Astrocyte (in vitro differentiated cells and primary cell): ENCODE results near the gene VDAC2. TPM values are rescaled to one million over a fixed set of nuclear protein-coding genes. Genes with fewer than 3 reads are reported as not detected.
A peak's percentile ranks its signal among the peaks of the same experiment; 100 is the strongest.

Experiments used
- DNase-seq: peaks from one replicate; pipeline ENCODE4 v3.0.0-alpha.2; 2010; ENCODE audit warnings: low read depth
- FAIRE-seq: peaks from 2 replicates; lab custom pipeline; 2011; peaks lifted over from hg19 to GRCh38; lab: Jason Lieb, UNC
- H2AFZ ChIP-seq: 2 replicates; pipeline ENCODE4 v1.6.0; 2012; ENCODE audit warnings: low read depth, low read length, inconsistent platforms
- H3K27ac ChIP-seq: 2 replicates; pipeline ENCODE4 v1.5.1; 2011; ENCODE audit warnings: low read depth, low read length, inconsistent platforms
- H3K27me3 ChIP-seq: 2 replicates; pipeline ENCODE4 v1.6.0; 2011; ENCODE audit warnings: low read length, inconsistent platforms; ENCODE audit not compliant: insufficient read depth
- H3K36me3 ChIP-seq: 2 replicates; pipeline ENCODE4 v1.5.1; 2011; ENCODE audit warnings: low read length, inconsistent platforms; ENCODE audit not compliant: insufficient read depth
- H3K4me1 ChIP-seq: 2 replicates; pipeline ENCODE4 v1.5.1; 2011; ENCODE audit warnings: low read length, inconsistent platforms; ENCODE audit not compliant: insufficient read depth
- H3K4me2 ChIP-seq: 2 replicates; pipeline ENCODE4 v1.6.0; 2012; ENCODE audit warnings: low read length, inconsistent platforms
- H3K4me3 ChIP-seq: 2 replicates; pipeline ENCODE4 v1.5.1; 2011; ENCODE audit warnings: low read depth, mild to moderate bottlenecking, low read length, inconsistent platforms; ENCODE audit not compliant: insufficient read depth
- H3K79me2 ChIP-seq: 2 replicates; pipeline ENCODE4 v1.6.0; 2012; ENCODE audit warnings: mild to moderate bottlenecking, low read length, inconsistent platforms; ENCODE audit not compliant: insufficient read depth
- H3K9ac ChIP-seq: 2 replicates; pipeline ENCODE4 v1.6.0; 2012; ENCODE audit warnings: mild to moderate bottlenecking, low read length, inconsistent platforms
- H3K9me3 ChIP-seq: 2 replicates; pipeline ENCODE4 v1.5.1; 2012; ENCODE audit warnings: low read depth, mild to moderate bottlenecking, low read length, inconsistent platforms; ENCODE audit not compliant: insufficient read depth
- H4K20me1 ChIP-seq: 2 replicates; pipeline ENCODE4 v1.6.0; 2012; ENCODE audit warnings: low read length, inconsistent platforms; ENCODE audit not compliant: insufficient read depth
- H3K27ac Mint-ChIP-seq: one replicate; pipeline ENCODE4 v1.8.0; 2021; ENCODE audit warnings: mild to moderate bottlenecking, mixed read lengths; ENCODE audit not compliant: unreplicated experiment
- H3K27me3 Mint-ChIP-seq: one replicate; pipeline ENCODE4 v1.8.0; 2021; ENCODE audit warnings: low read depth, mixed read lengths; ENCODE audit not compliant: unreplicated experiment
- H3K36me3 Mint-ChIP-seq: one replicate; pipeline ENCODE4 v1.8.0; 2021; ENCODE audit warnings: low read depth, mixed read lengths; ENCODE audit not compliant: unreplicated experiment
- H3K4me1 Mint-ChIP-seq: one replicate; pipeline ENCODE4 v1.8.0; 2021; ENCODE audit warnings: low read depth, mixed read lengths; ENCODE audit not compliant: unreplicated experiment
- H3K4me3 Mint-ChIP-seq: one replicate; pipeline ENCODE4 v1.8.0; 2021; ENCODE audit warnings: mild to moderate bottlenecking, moderate library complexity, mixed read lengths; ENCODE audit not compliant: unreplicated experiment
- H3K9me3 Mint-ChIP-seq: one replicate; pipeline ENCODE4 v1.8.0; 2021; ENCODE audit warnings: mild to moderate bottlenecking, mixed read lengths; ENCODE audit not compliant: unreplicated experiment
- EZH2 ChIP-seq: IDR thresholded peaks from 2 replicates; pipeline ENCODE4 v1.6.1; 2012; ENCODE audit warnings: mild to moderate bottlenecking, low read length, inconsistent platforms; ENCODE audit not compliant: insufficient read depth
- total RNA-seq: library from RNA; stranded (reverse); gene quantifications from 2 replicates; pipeline ENCODE4 v1.2.1, GENCODE V29; 2021
- TF ChIP-seq, protein P1 (sequence below): IDR thresholded peaks from 2 replicates; pipeline ENCODE4 v1.5.1; 2011; ENCODE audit warnings: low read depth, mild to moderate bottlenecking, inconsistent platforms, low read length, moderate library complexity; ENCODE audit not compliant: insufficient read depth

Gene VDAC2
- total RNA-seq, 1 donor from 2014 or later = 373 TPM

DNA sequence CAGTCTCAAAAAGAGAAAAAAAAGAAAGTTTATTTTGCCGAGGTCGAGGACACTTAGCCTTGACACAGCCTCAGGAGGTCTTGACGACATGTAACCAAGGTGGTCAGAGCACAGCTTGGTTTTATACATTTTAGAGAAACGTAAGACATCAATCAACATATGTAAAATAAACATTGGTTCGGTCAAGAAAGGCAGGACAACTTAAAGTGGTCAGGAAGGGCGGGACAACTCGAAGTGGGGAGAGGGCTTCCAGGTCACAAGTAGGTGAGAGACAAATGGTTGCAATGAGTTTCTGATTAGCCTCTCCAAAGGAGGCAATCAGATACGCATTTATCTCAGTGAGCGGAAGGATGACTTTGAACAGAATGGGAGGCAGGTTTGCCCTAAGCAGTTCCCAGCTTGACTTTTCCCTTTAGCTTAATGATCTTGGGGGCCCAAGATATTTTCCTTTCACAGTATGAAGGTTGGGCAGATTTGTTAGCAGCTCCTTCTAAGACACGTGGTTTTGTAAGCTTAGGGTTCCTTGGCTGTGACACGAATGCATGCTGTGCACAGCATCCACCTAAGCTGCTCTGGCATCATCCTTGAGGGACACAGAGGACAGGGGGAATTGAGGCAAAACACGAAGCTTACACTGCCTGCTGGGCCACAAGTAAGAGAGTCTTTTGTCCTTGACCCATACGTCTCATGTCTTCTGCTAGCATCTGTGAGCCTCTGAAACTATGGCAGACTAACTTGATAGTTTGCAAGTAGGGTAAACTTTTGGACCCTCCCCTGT, 3.3 kb upstream of the VDAC2 start:
- Mint-ChIP-seq H3K4me3 (no peak overlapping the region), H3K27me3 (no peaks in the 10 kb centered on the region), H3K4me1 (peaks cover 21% of the 10 kb centered on the region), H3K9me3 (no peaks in the 10 kb centered on the region), H3K36me3 (peaks cover 14% of the 10 kb centered on the region), H3K27ac (peak overlapping the region; percentile 23)
- Histone ChIP-seq H3K36me3 (peaks cover under 1% of the 10 kb centered on the region), H3K9me3 (no peaks in the 10 kb centered on the region), H3K9ac (no peak overlapping the region), H3K4me1 (peaks cover 25% of the 10 kb centered on the region), H3K4me3 (no peak overlapping the region), H3K27ac (no peak overlapping the region), H2AFZ (no peak overlapping the region), H3K4me2 (no peak overlapping the region), H4K20me1 (peaks cover 8% of the 10 kb centered on the region), H3K79me2 (peaks cover 19% of the 10 kb centered on the region), H3K27me3 (no peaks in the 10 kb centered on the region)
- FAIRE-seq = no peak
- DNase-seq = no peak
- TF ChIP-seq EZH2 = no peak
- TF ChIP-seq, protein P1, sequence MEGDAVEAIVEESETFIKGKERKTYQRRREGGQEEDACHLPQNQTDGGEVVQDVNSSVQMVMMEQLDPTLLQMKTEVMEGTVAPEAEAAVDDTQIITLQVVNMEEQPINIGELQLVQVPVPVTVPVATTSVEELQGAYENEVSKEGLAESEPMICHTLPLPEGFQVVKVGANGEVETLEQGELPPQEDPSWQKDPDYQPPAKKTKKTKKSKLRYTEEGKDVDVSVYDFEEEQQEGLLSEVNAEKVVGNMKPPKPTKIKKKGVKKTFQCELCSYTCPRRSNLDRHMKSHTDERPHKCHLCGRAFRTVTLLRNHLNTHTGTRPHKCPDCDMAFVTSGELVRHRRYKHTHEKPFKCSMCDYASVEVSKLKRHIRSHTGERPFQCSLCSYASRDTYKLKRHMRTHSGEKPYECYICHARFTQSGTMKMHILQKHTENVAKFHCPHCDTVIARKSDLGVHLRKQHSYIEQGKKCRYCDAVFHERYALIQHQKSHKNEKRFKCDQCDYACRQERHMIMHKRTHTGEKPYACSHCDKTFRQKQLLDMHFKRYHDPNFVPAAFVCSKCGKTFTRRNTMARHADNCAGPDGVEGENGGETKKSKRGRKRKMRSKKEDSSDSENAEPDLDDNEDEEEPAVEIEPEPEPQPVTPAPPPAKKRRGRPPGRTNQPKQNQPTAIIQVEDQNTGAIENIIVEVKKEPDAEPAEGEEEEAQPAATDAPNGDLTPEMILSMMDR = no peak

DNA sequence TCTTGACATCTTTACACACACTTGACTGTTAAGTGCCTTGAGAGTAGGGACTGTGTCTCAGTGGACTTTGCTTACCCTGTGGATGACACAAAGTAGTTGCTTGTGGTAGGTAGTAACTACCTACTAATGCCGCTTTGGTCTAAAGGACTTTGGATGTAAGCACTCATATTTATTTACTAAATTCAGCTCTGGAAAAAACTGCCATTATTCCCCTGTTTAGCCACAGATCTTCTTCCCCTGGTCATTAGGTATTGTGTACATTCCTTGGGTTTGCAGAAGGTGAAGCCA, 2.8 kb upstream of the VDAC2 start:
- no peaks in the 10 kb centered on the region for H3K9me3 ChIP-seq
- H3K27me3 ChIP-seq = no peaks in the 10 kb centered on the region
- Mint-ChIP-seq H3K4me1 (peaks cover 17% of the 10 kb centered on the region), H3K27me3 (no peaks in the 10 kb centered on the region), H3K27ac (peak overlapping the region; percentile 81), H3K9me3 (no peaks in the 10 kb centered on the region), H3K36me3 (peaks cover 16% of the 10 kb centered on the region), H3K4me3 (no peak overlapping the region)
- H4K20me1 ChIP-seq = peaks cover 13% of the 10 kb centered on the region
- H3K27ac ChIP-seq = no peak overlapping the region
- H3K4me2 ChIP-seq = peak overlapping the region; percentile 17
- H3K36me3 ChIP-seq = peaks cover 6% of the 10 kb centered on the region
- TF ChIP-seq EZH2 = no peak
- TF ChIP-seq, protein P1 = no peak
- H3K9ac ChIP-seq = no peak overlapping the region
- FAIRE-seq (no peak), DNase-seq (no peak)
- peaks cover 24% of the 10 kb centered on the region for H3K4me1 ChIP-seq
- H3K79me2 ChIP-seq = peaks cover 24% of the 10 kb centered on the region
- no peak overlapping the region for H2AFZ ChIP-seq
- no peak overlapping the region for H3K4me3 ChIP-seq

DNA sequence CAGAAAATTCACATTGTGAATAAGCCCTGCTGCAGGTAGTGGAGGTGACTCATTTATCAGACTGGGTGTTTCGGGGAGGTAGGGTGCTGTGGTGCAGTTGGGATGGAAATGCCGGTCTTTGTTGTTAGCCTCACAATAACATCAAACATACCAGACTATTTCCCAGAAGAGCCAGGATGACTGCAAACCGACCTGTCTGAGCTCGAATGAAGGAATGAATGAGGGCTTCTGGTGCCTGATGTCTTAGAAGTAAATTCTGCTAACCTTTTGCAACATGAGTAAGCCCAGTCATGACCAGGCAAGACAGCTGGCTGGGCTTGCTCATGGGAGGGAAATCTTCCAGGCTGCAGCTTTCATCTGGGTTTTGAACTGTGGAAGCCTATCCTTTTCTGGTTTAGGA, 2.4 kb upstream of the VDAC2 start:
- no peak overlapping the region for H2AFZ ChIP-seq
- H3K27me3 ChIP-seq = no peaks in the 10 kb centered on the region
- no peak overlapping the region for H3K9ac ChIP-seq
- peaks cover 17% of the 10 kb centered on the region for H4K20me1 ChIP-seq
- H3K4me3 Mint-ChIP-seq = peak overlapping the region; percentile 52
- H3K27me3 Mint-ChIP-seq = no peaks in the 10 kb centered on the region
- H3K4me1 Mint-ChIP-seq = peaks cover 14% of the 10 kb centered on the region
- H3K9me3 ChIP-seq = no peaks in the 10 kb centered on the region
- H3K4me1 ChIP-seq = peaks cover 20% of the 10 kb centered on the region
- FAIRE-seq (no peak), DNase-seq (peak; percentile 77)
- H3K9me3 Mint-ChIP-seq = no peaks in the 10 kb centered on the region
- H3K4me2 ChIP-seq = peak overlapping the region; percentile 17
- peaks cover 28% of the 10 kb centered on the region for H3K79me2 ChIP-seq
- peaks cover 16% of the 10 kb centered on the region for H3K36me3 Mint-ChIP-seq
- no peak overlapping the region for H3K4me3 ChIP-seq
- H3K36me3 ChIP-seq = peaks cover 6% of the 10 kb centered on the region
- TF ChIP-seq, protein P1 = no peak
- no peak for TF ChIP-seq EZH2
- peak overlapping the region; percentile 81 for H3K27ac Mint-ChIP-seq
- no peak overlapping the region for H3K27ac ChIP-seq
